Stimulated activated CD8-positive, alpha-beta memory T cell treated with anti-CD3 and anti-CD28 coated beads, Interleukin-12 subunit alpha, Interleukin-12 subunit beta, amount 100 ng/mL, for 24 hours (primary cell): ENCODE measurements around the gene PHLPP1.
"Not testable (repeated sequence)": the region's sequence is repeated elsewhere in the genome, so short reads cannot be mapped to it uniquely, and the experiment has no call there.

Experiments used
- DNase-seq: peaks from one replicate; pipeline ENCODE4 v3.0.0-alpha.2; 2020; ENCODE audit errors: extremely low read depth

PHLPP1 gene

DNA sequence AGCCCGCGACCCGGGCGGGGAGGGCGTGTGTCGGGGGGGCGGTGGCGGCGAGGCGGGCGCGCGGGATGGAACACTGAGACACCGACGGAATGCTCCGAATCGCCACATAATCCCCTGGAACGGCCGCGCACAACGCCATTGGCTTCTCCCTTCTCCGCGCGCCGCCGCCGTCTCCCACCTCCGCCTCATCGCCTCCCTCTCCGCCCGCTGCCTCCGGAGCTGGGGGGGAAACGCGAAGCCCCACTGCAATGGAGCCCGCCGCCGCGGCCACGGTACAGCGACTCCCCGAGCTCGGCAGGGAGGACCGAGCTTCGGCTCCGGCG lies at the start of gene PHLPP1:
Gene PHLPP1, plus strand, starts transcription at position 106 of the 323 bp plus-strand sequence. Its CDS starts 143 bp downstream, at position 249.
- DNase-seq, result no peak

DNA sequence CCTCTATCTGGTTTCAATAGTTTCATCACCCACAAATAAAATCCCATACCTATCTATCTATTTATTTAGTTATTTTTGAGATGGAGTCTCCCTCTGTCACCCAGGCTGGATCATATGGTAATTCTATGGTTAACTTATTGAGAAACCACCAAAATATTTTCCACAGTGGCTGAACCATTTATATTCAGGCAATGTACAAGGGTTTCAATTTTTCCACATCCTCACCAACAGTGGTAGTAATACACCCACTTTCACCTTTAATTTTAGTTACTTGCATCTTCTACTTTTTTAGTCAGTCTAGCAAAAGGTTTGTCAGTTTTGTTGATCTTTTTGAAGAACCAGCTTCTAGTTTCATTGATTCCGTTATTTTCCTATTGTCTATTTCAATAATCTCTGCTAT lies 46.1 kb upstream of the PHLPP1 start:
- DNase-seq, result no peak

DNA sequence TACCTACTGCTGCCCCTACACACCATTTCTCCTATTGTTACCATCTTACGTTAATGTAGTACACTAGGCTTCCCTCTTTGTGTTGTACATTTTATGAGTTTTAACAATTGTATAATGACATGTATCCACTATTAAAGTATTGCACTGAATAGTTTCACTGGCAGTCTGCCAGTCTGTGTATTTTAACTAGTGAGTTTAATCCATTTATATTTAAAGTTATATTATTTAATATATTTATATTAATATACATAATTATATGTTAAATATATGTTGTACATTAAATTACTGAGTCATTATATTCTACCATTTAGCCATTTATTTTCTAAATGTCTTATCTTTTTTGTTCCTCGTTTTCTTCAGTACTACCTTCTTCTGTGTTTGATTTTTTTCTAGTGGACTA lies 44.8 kb upstream of the PHLPP1 start:
- no peak for DNase-seq

DNA sequence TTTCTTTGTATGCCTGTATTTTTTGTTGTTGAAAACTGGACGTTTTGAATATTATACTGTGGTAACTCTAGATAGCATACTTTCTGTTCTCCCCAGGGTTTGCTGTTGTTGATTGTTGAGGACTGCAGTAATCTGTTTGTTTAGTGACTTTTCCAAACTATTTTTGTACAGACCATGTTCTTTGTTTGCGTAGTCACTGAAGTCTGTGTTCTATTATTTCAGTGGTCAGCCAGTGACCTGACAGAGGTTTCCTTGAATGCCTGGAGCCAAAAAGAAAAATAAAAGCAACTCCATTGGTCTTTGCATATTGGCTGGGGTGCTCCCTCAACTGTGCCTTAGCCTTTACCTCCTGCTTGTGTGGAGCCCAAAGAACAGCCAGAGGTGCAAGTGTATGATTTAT lies 42.7 kb upstream of the PHLPP1 start:
- no peak for DNase-seq

DNA sequence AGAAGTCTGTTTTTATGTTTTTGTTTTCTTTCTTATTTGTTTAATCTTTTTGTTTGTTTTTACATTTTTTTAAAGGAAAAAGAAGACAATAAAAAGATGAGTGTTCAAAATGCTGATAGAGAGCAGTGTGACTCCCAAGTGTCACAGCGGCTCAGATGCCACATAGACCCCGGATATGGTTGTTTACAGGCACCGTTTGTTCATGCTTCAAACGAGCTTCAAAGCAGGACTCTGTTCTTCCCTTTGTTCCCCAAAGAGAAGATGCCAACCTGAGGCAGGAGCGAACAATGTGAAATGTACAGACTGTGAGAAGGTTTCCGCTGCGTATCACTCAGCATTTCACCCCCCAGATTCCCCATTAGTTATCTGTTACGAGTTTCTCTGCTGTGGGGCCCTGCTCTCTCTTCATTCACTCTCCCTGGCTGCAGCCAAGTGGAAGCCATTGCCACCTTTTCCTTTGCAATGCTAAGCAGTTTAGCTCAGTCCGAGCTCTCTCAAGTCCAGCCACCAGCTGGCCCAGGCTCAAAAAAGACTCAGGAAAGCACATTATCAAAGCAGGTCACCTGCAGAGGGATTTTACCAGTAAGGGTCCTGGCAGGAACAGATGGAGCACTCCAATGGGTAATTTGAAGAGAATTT lies 36.4 kb upstream of the PHLPP1 start:
- no peak for DNase-seq

DNA sequence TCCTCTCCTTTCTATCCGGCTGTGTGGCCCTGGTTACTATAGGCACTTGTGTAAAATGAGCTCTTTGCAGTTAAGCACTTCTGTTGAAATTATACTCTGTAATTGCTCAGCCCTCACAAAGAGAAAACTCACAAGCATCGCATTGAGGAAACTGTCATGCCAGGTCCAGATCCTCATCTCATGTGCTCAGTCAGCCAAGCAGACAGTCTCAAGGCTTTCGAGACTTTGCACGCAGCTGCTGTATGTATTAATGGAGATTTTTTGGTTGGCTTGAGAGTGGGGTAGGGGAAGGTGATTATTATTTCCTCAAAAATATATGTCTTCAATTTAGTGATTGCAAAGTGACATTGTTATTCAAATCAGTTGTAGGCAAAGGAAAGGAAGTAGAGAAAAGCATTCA lies 33.0 kb upstream of the PHLPP1 start:
- no peak for DNase-seq

DNA sequence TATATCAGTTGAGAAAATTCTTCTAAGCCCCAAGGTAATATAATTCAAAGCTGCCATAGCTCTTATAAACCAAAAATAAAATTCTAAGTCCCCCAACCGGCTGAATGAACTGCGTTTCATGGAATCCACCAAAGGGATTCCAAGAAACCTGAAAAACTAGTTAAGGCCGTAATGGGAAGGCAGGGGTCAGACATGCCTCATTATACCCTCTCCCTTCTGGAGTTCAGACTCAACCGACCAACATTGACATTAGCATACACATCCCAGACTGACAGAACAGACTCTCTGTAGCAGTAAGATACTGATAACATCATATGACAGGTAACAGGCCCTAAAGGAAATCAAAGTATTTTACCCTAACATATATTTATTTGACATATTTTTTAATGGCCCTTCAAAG lies 31.4 kb upstream of the PHLPP1 start:
- no peak for DNase-seq

DNA sequence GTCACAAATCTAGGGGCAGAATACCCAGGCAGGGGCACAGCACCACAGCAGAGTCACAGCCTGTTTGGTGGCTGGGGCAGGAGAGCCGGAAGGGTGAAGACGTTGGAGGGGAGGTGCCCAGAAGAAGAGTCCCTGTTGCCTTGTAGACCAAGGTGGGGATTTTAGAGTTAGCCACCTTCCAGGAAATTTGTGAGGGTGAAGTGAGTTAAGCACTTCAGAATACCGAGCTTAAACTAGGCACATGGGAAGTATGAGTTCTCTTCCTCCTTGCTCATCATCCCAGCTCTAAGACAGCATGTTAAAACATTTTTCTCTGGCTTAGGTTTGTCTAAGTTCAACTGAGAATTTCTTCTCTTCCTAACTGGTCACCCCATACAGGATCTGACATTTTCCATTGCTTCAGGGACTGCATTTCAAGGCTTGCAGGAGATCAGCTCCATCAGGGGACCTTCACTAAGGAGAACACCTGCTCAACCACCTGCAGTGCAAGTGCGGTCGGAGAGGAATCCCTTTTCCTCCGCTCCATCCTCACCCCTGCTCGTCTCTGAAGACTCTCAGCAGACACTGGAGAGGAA lies 26.5 kb upstream of the PHLPP1 start:
- no peak for DNase-seq

DNA sequence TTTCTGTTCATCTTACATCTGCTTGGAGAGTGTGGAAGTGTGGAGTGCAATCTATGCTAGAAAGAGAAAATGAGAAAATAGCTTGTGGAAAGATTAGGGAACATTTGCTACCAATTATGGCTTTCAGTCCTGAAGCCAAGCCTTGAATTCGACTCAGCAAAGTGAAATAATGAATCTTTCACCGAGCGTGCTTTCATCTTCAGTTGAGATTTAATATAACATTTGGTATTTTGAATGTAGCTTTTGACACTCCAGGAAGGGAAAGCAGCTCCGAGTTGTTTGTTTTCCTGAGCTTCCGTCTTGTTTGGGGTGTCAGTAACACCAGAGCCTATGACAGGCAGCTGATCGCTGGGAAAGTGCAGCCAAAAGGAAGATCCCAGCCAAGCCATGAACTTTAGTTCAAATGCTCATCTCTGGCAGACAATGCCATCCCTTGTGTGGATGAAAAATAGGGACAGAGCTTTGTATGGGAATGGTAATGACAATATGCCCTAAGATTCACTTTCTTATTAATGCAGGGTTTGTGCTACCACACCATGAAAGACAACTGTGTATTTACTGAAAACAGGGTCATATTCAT lies 25.0 kb upstream of the PHLPP1 start:
- no peak for DNase-seq

DNA sequence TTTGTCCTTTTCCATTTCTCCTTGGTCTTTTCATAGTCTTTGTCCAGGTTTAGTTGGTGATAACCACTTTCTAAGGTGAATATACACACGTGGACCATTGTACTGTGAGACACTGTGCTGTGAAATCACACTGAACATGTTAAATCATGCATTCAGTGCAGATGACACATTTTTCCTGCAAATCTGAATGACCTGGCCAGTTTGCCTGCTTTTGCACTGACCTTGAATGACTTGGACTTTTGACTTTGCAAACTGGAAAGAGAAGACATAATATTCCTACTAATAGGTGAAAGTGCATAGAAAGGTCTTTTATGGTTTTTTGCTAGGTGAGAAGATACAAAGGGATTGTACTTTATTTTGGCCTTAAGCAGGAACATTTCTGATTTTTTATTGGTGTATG lies 21.7 kb upstream of the PHLPP1 start:
- no peak for DNase-seq

DNA sequence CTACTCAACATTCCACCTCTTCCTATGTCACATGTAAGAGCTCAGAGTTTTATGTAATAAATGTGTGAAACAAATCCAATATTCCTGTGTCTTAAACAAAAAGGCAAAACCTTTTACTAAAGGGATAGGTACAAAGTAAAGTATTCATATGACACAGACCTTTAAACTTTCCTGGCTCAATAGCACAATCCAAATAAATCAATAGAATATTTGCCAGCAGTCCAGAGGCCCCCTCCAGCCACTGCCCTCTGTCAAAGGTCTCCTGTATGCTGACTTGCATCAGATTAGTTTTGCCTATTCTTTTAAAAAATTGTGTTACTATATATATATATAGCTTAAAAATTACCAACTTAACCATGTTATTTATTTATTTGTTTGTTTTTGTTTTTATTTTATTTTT lies 17.7 kb upstream of the PHLPP1 start:
- DNase-seq, result no peak

DNA sequence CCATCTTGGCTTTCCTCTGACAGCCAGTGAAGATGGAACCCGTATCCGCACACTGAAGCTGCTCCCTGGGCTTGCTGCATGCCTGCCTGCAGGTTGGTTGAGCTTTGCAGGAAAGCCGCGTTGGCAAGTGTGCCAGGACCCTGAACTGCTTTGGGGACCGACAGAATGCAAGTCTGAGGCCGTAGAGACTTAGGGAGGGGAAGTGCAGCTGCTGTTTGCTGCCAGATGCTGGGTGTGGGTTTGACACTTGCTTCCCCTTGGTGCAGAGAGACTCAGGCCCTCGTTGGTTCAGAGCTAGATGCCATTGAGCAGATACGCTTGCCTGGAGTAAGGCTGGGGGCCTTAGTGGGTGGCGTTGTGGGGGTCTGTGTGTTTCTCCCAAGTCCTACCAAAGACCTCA lies 13.1 kb upstream of the PHLPP1 start:
- no peak for DNase-seq

DNA sequence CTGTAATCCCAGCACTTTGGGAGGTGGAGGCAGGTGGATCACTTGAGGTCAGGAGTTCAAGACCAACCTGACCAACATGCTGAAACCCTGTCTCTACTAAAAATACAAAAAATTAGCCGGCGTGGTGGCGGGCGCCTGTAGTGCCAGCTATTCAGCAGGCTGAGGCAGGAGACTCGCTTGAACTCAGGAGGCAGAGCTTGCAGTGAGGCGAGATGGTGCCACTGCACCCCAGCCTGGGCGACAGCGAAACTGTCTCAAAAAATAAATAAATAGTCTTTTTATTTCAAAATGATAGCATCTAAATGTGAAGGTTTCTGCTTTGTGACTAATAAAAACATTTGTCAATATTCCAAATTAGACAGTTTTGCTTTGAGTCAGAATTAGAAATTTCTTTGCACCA lies 8.5 kb upstream of the PHLPP1 start:
- DNase-seq, result not testable (repeated sequence)

DNA sequence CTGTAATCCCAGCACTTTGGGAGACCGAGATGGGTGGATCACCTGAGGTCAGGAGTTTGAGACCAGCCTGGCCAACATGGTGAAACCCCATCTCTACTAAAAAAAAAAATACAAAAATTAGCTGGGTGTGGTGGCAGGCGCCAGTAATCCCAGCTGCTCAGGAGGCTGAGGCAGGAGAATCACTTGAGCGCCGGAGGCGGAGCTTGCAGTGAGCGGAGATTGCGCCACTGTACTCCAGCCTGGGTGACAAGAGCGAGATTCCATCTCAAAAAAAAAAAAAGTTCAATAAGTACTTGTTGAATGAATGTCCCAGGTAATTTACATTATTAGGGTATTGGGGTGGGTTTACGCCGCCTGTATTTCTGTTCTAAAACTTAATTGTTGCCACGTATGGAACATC lies 5.4 kb upstream of the PHLPP1 start:
- DNase-seq, result not testable (repeated sequence)

DNA sequence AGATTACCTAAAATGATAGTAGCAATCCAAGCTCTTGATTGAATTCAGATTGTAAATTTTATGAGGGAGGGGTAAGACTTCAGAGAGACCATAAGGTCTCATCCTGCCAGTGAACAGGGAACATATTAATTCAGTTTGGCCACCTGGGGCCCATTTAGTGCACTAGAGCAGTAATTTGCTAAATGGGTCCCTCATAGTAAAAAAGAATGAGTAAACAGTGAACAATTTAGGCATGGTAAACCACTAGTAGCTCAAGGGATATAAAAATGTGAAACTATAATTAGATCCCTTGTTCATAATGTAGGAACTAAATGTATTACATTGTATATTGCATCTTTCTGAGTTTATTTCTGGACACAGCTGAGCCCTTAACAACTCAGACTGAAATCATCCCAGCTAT lies 4.9 kb upstream of the PHLPP1 start:
- no peak for DNase-seq

DNA sequence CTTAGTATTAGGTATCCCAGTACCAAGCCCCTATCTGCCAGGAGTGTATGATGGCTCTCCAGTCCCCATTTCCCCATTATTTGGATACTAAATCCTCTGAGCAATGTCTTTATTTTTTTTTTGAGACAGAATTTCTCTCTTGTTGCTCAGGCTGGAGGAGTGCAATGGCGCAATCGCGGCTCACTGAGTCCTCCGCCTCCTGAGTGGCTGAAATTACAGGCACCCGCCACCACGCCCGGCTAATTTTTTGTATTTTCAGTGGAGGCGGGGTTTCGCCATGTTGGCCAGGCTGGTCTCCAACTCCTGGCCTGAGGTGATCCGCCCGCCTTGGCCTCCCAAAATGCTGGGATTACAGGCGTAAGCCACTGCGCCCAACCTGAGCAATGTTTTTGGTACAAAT lies 3.6 kb upstream of the PHLPP1 start:
- DNase-seq, result no peak

DNA sequence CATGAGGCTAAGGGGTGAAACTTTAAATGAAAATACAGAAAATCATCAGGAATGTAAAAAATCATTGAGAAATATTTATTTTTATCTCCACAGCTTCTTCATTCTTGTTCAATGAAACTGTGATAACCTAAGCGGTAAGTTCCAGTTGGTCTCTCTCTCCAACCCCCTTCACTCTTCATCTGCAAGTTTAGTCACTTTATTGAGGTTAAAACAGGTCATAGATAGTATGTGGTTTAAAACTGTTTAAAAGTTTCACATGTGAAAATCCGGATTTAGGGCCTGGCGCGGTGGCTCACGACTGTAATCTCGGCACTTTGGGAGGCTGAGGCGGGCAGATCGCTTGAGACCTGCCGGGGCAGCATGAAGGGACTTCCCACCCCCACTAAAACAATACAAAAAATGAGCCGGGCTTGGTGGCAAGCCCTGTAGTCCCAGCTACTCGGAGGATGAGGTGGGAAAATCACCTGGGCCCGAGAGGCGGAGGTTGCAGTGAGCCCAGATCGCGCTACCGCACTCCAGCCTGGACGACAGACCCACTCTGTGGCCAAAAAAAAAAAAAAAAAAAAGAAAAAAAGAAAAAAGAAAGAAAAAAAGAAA lies 1.6 kb upstream of the PHLPP1 start:
- DNase-seq, result no peak

DNA sequence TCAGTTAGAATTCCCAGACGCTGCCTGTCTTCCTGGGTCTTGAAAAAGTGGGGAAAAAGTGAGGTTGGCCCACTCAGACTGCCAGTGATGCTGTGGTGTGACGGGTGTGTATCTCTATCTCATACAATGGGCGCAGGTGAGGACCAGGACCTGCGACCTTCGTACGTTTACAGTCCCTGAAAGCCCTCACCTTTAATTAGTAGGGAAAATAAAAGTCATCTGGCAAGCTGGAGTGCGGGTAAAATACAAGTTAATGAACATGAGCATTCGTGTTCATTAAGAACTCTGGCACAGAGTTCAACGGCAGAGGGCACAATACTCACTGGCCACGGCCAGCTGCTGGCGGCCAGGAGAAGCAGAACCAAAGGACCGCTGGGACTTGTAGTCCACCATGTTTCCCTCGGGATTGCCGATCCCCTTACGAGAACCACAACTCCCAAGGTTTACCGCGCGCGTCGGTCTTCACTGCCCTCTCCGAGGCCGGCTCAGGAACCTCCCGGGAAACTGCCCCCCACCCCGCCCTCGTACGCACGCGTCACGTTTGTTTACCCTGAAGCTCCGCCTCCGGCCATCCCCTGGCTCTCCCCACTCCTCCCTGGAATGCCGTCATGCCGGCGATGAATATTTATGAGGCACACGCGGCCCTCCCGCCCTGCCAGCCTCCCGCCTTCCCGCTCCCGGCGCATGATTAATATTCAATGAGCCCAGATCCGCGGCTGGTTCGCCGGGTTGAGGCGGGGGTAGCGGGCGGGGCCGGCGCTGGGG lies 488 bp upstream of the PHLPP1 start:
- peak; percentile 80 for DNase-seq

DNA sequence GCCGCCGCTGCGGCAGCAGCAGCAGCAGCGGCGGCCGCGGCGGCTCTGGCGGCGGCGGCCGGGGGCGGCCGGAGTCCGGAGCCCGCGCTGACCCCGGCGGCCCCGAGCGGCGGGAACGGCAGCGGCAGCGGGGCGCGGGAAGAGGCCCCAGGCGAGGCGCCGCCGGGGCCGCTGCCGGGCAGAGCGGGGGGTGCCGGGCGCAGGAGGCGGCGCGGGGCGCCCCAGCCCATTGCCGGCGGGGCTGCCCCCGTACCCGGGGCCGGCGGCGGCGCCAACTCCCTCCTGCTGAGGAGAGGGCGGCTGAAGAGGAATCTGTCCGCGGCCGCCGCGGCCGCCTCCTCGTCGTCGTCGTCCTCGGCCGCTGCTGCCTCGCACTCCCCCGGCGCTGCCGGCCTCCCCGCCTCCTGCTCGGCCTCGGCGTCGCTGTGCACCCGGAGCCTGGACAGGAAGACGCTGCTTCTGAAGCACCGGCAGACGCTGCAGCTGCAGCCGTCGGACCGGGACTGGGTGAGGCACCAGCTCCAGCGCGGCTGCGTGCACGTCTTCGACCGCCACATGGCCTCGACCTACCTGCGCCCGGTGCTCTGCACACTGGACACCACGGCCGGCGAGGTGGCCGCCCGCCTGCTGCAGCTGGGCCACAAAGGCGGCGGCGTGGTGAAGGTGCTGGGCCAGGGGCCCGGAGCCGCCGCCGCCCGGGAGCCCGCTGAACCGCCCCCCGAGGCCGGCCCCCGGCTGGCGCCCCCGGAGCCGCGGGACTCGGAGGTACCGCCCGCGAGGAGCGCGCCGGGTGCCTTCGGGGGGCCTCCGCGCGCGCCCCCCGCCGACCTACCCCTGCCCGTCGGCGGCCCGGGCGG lies 646 bp downstream of the PHLPP1 start:
- peak; percentile 7 for DNase-seq

DNA sequence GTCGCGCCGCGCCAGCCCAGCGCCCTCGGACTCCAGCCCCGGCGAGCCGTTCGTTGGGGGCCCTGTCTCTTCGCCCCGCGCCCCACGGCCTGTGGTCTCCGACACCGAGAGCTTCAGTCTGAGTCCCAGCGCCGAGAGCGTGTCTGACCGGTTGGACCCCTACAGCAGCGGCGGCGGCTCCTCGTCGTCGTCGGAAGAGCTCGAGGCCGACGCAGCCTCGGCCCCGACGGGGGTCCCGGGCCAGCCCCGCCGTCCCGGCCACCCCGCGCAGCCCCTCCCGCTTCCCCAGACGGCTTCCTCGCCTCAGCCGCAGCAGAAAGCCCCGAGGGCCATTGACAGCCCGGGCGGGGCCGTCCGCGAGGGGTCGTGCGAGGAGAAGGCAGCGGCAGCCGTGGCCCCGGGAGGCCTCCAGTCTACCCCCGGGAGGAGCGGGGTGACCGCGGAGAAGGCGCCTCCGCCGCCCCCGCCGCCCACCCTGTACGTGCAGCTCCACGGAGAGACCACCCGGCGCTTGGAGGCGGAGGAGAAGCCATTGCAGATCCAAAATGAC lies 1.4 kb downstream of the PHLPP1 start:
- DNase-seq, result peak; percentile 8

DNA sequence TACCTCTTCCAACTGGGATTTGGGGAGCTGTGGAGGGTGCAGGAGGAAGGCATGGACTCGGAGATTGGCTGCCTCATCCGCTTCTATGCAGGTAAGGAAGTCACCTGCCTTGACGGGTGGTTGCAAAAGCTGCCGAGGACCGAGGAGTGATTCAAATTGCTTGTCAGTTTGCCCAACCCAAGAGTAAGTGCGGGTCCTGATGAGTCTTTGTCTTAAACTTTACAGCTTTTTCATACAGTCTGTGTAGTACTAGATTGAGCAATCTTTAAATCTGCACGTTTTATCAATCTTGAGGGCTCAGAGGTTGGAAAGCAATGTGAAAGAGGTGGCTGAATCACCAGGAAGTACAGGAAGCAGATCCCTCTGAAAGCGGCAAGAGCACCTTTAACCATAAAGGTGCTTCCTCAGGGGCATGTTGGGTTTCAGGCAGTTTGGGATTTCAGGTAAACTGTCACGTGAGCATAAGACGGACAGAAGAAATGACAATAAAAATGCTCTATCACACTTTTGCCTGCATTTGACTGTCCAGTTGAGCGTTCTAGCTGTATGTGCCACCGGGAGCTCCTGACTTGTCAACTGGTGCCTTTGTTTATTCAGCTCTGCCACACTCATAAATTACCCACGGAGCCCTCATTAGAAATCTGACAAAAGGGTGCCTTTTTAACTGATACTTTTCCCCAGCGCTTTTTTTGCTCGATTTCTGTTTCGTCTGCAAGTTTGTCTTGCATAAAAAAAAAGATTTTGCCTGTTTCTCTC lies 2.0 kb downstream of the PHLPP1 start:
- DNase-seq, result no peak
